SK-N-SH (cell line): ENCODE measurements around the gene BMPR1A. TPM values are rescaled to one million over a fixed set of nuclear protein-coding genes. Genes with fewer than 3 reads are reported as not detected.
"Not testable (repeated sequence)": the region's sequence is repeated elsewhere in the genome, so short reads cannot be mapped to it uniquely, and the experiment has no call there.

Experiments
- CTCF ChIA-PET: fragments of 300-600, 350-600 bp; formaldehyde crosslinking; extraction: SDS; loops from one replicate; lab custom pipeline; 2021; lab: Yijun Ruan, JAX
- POLR2A ChIA-PET: fragments of 350-600 bp; sonication (Branson Sonifier 250); formaldehyde crosslinking; extraction: SDS; loops from one replicate; lab custom pipeline; 2020; ENCODE audit warnings: antibody characterized with exemption, inconsistent platforms; lab: Yijun Ruan, JAX
- DNase-seq: peaks from one replicate; pipeline ENCODE4 v3.0.0; 2012
- H2AFZ ChIP-seq: fragments of 200-600 bp; sonication (generic); 2 replicates; pipeline ENCODE4 v1.8.1; 2016; ENCODE audit warnings: antibody characterized with exemption, mild to moderate bottlenecking, low read depth
- H3F3A ChIP-seq: fragments of 200-600 bp; sonication (generic); replicated peaks from 2 replicates; pipeline ENCODE3; 2016; ENCODE audit warnings: antibody characterized with exemption, mild to moderate bottlenecking; ENCODE audit not compliant: insufficient read depth
- H3K27ac ChIP-seq, 2 experiments: fragments of 200-500 bp in 1 of 2; fragments of 200-600 bp in 1 of 2; sonication (Bioruptor generic) in 1 of 2; sonication (generic), shearing (Covaris generic) in 1 of 2; 2 replicates each; pipeline versions ENCODE4 v1.5.1 to v1.6.1; 2014 to 2016; ENCODE audit warnings: low read depth in 2 of 2, inconsistent platforms in 1 of 2, low read length in 1 of 2, mild to moderate bottlenecking in 1 of 2, mixed read lengths in 1 of 2
- H3K27me3 ChIP-seq: fragments of 200-600 bp; sonication (generic), shearing (Covaris generic); 2 replicates; pipeline ENCODE4 v1.6.1; 2016; ENCODE audit warnings: mixed run types; ENCODE audit not compliant: insufficient read depth
- H3K36me3 ChIP-seq, 2 experiments: fragments of 200-500 bp in 1 of 2; fragments of 200-600 bp in 1 of 2; sonication (Bioruptor generic) in 1 of 2; sonication (generic) in 1 of 2; replicated peaks in 1 of 2; 2 replicates each; pipeline versions ENCODE3 to v1.5.1; 2014 to 2016; ENCODE audit warnings: low read length in 1 of 2, mild to moderate bottlenecking in 1 of 2; ENCODE audit not compliant: insufficient read depth in 2 of 2, control insufficient read depth in 1 of 2
- H3K4me1 ChIP-seq, 2 experiments: fragments of 200-500 bp in 1 of 2; fragments of 200-600 bp in 1 of 2; sonication (Bioruptor generic) in 1 of 2; sonication (generic), shearing (Covaris generic) in 1 of 2; 2 replicates each; pipeline versions ENCODE4 v1.5.1 to v1.6.1; 2014 to 2016; ENCODE audit warnings: low read depth in 1 of 2, low read length in 1 of 2, mixed run types in 1 of 2; ENCODE audit not compliant: insufficient read depth in 2 of 2, control insufficient read depth in 1 of 2
- H3K4me2 ChIP-seq: fragments of 200-600 bp; sonication (generic), shearing (Covaris generic); 2 replicates; pipeline ENCODE4 v1.6.1; 2017; ENCODE audit warnings: mixed run types
- H3K4me3 ChIP-seq, 2 experiments: fragments of 200-500 bp in 1 of 2; fragments of 200-600 bp in 1 of 2; sonication (Bioruptor generic) in 1 of 2; sonication (generic), shearing (Covaris generic) in 1 of 2; 2 replicates each; pipeline versions ENCODE4 v1.5.1 to v1.8.1; 2014 to 2016; ENCODE audit warnings: low read depth in 2 of 2, inconsistent platforms in 1 of 2, low read length in 1 of 2, mild to moderate bottlenecking in 1 of 2, mixed read lengths in 1 of 2, moderate library complexity in 1 of 2
- H3K79me2 ChIP-seq: fragments of 200-600 bp; sonication (generic); 2 replicates; pipeline ENCODE4 v1.8.1; 2017; ENCODE audit warnings: mild to moderate bottlenecking; ENCODE audit not compliant: insufficient read depth
- H3K9ac ChIP-seq: fragments of 200-600 bp; sonication (generic); 2 replicates; pipeline ENCODE4 v1.6.1; 2017; ENCODE audit warnings: mixed run types
- H3K9me2 ChIP-seq: fragments of 200-600 bp; sonication (generic); 2 replicates; pipeline ENCODE4 v1.6.1; 2017; ENCODE audit warnings: mixed run types
- H3K9me3 ChIP-seq: fragments of 200-600 bp; sonication (generic); 2 replicates; pipeline ENCODE4 v1.6.1; 2017; ENCODE audit warnings: mixed run types, mild to moderate bottlenecking, moderate library complexity
- H4K20me1 ChIP-seq: fragments of 200-600 bp; sonication (generic); 2 replicates; pipeline ENCODE4 v1.6.1; 2017; ENCODE audit warnings: mild to moderate bottlenecking, mixed run types; ENCODE audit not compliant: insufficient read depth
- RCOR1 ChIP-seq: fragments of 150-350 bp; IDR thresholded peaks from 2 replicates; pipeline ENCODE4 v1.6.1; 2017; ENCODE audit warnings: antibody characterized with exemption, low read length
- REST ChIP-seq: IDR thresholded peaks from 2 replicates; pipeline ENCODE4 v1.6.1; 2012; ENCODE audit warnings: mild to moderate bottlenecking, low read depth, low read length, moderate library complexity
- SMC3 ChIP-seq: IDR thresholded peaks from 2 replicates; pipeline ENCODE4 v1.6.1; 2012; ENCODE audit warnings: low read depth, low read length, improper control_type of control experiment
- USF1 ChIP-seq: IDR thresholded peaks from 2 replicates; pipeline ENCODE4 v1.4.0; 2012; ENCODE audit warnings: low read depth, borderline replicate concordance
- USF2 ChIP-seq: fragments of 150-350 bp; IDR thresholded peaks from 2 replicates; pipeline ENCODE4 v1.6.1; 2017; ENCODE audit warnings: antibody characterized with exemption, low read length, low read depth, borderline replicate concordance
- WGBS: methylation state at CpG from one replicate; pipeline ENCODE4 v1.1.6; 2017; ENCODE audit warnings: low lambda C conversion rate; 5-methylcytosine and 5-hydroxymethylcytosine counted together
- polyA plus RNA-seq, 3 experiments: library from polyadenylated mRNA; depleted of rRNA; stranded (reverse); fragments of >200 nt; gene quantifications; 2 replicates each; pipeline ENCODE4 v1.2.3, GENCODE V29; 2012

BMPR1A gene
- polyA plus RNA-seq, 1 of the 3 experiments (the other 2 are of a cell fraction), result 12.7 TPM

- POLR2A ChIA-PET, H3K36me3 ChIP-seq, H4K20me1 ChIP-seq, H3K27ac ChIP-seq, H3K9me3 ChIP-seq, H3K4me2 ChIP-seq, H3K4me3 ChIP-seq, DNase-seq, H3K79me2 ChIP-seq, H3K9ac ChIP-seq, H3K9me2 ChIP-seq, H2AFZ ChIP-seq, H3F3A ChIP-seq, H3K27me3 ChIP-seq: not testable (repeated sequence)
- WGBS, result 88% methylated on average over 4 of the region's 4 CpGs
- H3K4me1 ChIP-seq, result peaks cover 0 to 18% of the 10 kb centered on the region in 2 experiments; a peak in 1 of 4 replicates
- CTCF ChIA-PET, result interaction anchor here (1.3 to 2.0 kb wide), 2 partner anchors 9 to 12 kb away, joined by 6 to 7 read pairs; no protein-coding TSS in a partner anchor
Observed at GRCh38 chr10:86947806-86948205, 191.4 kb downstream of the BMPR1A start.

GRCh38 chr10:86950349-86950748, 193.9 kb downstream of the BMPR1A start:
- no peaks in the 10 kb centered on the region for H3K79me2 ChIP-seq
- no peaks in the 10 kb centered on the region for H3K27me3 ChIP-seq
- no peaks in the 10 kb centered on the region for H3K9me2 ChIP-seq
- WGBS, result 42% methylated on average over 1 of the region's 1 CpG
- no peaks in the 10 kb centered on the region for H3K9me3 ChIP-seq
- no peak overlapping the region for H3K9ac ChIP-seq
- no peaks in the 10 kb centered on the region for H3F3A ChIP-seq
- no peaks in the 10 kb centered on the region for H4K20me1 ChIP-seq
- no peak overlapping the region for H3K4me2 ChIP-seq
- H3K27ac ChIP-seq, result no peak overlapping the region
- no peak for DNase-seq
- TF ChIP-seq RCOR1 (no peak), USF2 (no peak), REST (no peak), USF1 (no peak), SMC3 (no peak)
- POLR2A ChIA-PET, result no interaction called here
- H3K4me1 ChIP-seq, result peaks cover 0 to 15% of the 10 kb centered on the region in 2 experiments; a peak in 1 of 4 replicates
- no peaks in the 10 kb centered on the region for H3K36me3 ChIP-seq
- no peak overlapping the region for H3K4me3 ChIP-seq
- H2AFZ ChIP-seq, result no peak overlapping the region
- CTCF ChIA-PET, result interaction anchor here (0.7 kb wide), 1 partner anchor 10 kb away, joined by 3 read pairs; no protein-coding TSS in a partner anchor
